GM18508 (cell line): ENCODE data around the gene TSPAN2.
"Not testable (repeated sequence)": the region's sequence is repeated elsewhere in the genome, so short reads cannot be mapped to it uniquely, and the experiment has no call there.

Experiments
- ATAC-seq: cut with Tn5 transposase; IDR thresholded peaks from one replicate; pipeline ENCODE4 v1.9.1; 2021; ENCODE audit warnings: moderate number of reproducible peaks; ENCODE audit not compliant: insufficient read depth, unreplicated experiment

The TSPAN2 gene

DNA sequence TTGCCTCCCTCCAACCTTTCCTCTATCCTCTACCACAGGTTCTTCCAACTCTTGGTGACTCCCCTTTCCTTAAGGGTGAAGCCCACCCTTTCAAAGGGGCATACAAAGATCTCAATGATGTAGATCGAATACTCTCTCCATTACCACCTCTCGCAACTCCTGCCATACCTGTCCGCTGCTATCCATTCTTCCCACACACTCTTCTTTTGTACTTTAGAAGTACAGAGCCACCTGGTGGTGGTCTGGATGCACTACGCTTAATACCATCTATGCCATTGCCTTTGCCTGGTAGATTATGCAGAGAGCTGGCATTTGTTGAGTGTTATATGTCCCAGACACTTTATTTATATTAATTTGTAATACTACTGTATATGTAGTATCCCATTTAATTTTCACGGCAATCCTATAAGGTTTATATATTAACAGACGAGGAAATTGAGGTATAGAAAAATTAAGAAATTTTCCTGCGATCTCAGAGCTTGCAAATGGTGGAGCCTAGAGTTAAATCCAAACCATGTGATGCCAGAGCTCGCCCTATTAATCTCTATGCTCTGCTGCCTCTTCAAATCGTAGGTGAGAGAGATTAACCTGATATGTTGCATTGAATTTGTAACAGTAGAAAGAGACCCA is 36.7 kb downstream of the TSPAN2 start:
- no peak for ATAC-seq

DNA sequence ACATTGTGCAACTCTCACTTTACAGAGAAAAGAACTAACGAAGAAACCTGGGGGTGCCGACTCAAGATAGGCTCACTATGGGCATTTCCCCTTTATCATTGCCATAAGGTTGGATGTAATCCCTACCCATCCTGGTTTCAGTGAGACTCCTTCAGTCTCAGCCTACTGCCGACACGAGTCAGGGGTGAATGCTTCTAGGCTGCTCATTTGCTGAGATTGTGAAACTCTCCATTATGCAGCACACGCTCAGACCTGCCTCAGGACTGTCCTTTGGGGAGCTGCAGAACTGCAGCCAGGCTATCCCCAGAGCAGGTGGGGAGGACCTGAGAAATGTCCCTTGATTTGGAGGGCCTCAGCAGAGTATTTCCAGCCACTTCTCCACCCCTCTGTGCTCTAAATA is 37.5 kb downstream of the TSPAN2 start:
- no peak for ATAC-seq

DNA sequence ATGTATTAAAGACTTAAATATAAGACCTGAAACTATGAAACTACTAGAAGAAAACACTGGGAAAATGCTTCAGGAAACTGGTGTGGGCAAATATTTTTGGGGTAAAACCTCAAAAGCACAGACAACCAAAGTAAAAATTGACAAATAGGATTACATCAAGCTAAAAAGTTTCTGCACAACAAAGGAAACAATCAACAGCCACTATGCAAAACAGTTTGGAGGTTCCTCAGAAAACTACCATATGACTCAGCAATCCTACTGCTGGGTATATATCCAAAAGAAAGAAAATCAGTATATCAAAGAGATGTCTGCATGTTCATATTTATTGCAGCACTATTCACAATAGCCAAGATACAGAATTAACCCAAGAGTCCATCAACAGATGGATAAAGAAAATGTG is 42.6 kb downstream of the TSPAN2 start:
- ATAC-seq = no peak

DNA sequence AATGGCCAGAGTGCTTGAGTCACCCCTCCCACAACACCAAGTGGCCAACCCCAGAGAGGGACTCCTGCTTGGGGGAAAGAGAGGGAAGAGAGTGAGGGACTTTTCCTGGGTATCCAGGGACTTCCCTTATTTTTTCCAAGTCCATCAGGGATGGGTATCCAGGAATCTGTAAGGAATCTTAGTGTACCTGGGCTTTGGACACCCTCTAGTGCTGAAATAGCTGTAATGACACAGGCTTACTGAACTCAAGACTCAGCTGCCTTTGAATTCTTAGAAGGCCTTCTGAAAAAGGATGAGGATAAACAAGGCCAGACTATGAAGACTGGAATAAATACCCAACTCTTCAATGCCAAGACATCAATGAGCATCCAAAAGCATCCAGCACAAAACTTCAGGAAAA is 47.6 kb downstream of the TSPAN2 start:
- no peak for ATAC-seq

DNA sequence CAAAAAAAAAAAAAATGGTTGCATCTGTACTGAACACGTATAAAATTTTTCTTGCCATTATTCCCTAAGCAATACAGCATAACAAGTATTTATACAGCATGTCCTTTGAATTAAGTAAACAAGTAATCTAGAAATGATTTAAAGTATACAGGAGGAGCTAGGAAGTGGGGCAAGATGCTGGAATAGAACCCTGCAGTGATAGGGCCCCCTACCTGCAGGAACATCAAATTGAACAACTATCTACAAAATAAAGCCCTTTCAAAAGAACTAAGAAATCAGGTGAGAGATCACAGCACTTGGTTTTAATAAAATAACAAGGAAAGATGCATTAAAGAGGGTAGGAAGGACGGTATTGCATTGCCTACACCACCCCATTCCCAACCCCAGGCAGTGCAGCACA is 48.8 kb downstream of the TSPAN2 start:
- ATAC-seq = no peak

DNA sequence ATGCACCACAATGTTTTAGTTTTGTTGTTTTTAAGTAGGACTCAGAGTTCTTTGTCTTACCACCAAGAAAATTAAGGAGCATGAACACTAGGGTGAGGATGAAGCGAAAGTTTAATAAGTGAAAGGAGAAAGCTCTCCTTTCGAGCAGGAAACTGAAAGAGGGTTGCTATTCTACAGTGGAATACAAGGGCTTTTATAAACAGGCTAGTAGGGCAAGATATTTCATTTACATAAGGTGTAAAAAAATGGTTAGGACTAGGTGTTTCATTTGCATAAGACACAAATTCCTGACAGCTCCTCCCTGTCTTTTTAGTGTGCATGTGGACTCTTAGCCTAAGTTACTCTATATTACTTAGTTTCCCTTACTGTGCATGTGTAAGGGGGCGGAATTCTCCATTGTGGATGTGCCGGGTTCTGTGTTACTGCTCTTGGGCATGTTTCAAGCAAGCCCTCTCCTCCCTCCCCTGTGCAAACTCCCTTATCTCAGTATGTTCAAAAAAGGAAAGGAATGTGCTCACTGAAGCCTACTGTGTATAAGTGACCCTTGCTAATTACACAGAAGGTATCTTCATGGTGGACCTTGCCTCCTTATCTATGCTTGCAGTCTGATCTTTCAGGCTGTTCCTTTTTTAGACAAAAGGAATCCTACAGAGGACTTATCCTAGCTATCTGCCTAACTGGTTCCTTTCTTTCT is 52.3 kb downstream of the TSPAN2 start:
- ATAC-seq = no peak

DNA sequence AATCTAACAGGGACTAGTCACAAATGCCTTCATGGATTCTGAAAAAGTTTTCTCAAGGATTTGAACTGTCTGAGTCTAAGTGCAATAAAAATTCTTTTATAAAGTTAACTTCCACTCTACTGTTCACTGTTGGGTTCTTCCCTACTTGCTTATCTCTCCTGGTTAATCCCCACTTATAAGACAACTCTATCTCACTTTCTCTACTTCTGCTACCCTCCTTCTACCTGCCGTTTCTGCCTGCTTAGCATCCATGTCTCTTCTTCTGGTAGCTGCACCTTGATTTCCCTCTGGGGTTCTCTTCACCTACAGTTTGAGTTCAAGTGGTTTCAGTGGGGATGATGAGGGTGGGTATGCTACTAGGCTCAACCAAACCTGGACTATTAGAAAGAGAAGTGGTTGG is 53.7 kb downstream of the TSPAN2 start:
- ATAC-seq = no peak

DNA sequence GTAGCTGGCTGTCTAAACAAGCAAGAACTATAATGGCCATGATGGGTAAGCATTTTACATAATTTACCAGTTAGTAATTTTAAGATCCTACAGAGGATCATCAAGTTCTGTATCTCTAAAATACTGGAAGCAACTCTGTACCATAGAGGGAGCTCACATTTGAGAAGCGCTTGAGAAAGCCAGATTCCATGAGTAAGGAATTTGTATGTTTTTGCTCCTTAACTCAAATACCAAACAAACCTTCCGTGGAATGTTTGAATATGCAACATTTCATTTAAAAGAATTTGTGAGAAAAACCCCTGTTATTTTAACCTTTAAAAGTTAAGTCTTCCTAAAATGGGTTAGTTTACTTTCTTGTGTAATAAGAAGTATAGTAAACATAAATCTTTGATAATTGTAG is 57.7 kb downstream of the TSPAN2 start:
- ATAC-seq = no peak

DNA sequence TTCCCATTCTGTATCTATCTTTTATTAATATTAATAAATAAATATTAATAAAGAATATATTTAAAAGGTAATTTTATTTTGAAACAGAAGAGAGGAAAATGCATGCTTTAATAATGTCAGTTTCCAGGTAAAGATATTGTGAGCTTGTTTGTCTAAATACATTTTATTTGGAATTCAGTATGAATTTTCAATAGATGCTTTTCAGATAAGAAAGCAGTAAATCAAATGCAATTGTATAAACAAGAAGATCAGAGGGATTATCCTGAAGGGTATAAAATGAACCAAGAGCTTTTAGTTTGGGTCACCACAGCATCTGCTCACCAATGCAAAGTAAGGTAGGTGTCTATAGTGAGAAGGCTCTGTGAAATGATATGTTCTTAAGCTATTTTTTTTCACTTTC is 59.8 kb downstream of the TSPAN2 start, which contains the start of gene TSHB:
TSHB (plus strand) TSS at position 301 of the 400 bp plus-strand sequence. CDS start 3,537 bp downstream, outside the sequence.
- ATAC-seq = no peak

DNA sequence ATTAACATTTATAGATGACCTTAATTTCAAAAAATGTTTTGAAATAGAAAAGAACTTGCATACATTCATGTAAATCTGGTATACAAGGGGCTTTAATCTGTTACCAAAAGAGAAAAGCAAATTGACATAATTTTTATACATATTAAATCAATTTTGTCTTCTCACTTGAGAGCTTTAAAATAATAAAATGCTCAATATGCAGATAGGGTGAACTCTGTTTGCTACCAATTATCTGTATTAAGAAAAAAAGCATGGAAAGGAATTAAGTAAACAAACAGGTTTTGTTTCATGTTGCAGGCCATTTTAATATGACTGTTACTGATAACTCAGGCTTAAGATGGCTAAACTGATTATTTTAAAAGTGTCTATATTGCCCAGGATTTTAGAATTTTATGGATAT is 65.7 kb downstream of the TSPAN2 start:
- no peak for ATAC-seq

DNA sequence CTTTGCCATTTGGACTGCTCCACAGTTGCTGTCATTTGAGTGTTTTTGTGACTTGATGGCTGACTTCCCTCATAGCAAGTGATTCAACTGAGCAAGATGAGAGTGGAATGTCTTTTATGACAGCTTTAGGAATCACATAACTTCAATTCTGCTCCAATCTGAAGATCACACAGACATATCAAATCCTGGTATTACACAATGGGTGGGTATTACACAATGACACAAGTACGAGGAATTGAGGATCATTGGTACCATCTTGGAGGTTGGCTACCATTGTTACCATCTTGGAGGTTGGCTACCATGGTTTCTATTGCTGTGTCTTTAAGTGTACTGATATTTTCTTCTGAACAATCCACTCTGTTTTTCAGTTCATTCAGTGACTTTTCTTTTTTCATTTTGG is 68.2 kb downstream of the TSPAN2 start:
- no peak for ATAC-seq

DNA sequence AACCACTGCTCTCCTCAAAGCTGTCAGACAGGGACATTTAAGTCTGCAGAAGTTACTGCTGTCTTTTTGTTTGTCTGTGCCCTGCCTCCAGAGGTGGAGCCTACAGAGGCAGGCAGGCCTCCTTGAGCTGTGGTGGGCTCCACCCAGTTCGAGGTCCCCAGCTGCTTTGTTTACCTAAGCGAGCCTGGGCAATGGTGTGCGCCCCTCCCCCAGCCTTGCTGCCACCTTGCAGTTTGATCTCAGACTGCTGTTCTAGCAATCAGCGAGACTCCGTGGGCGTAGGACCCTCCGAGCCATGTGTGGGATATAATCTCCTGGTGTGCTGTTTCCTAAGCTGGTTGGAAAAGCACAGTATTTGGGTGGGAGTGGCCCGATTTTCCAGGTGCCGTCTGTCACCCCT is 69.8 kb downstream of the TSPAN2 start:
- not testable (repeated sequence) for ATAC-seq

DNA sequence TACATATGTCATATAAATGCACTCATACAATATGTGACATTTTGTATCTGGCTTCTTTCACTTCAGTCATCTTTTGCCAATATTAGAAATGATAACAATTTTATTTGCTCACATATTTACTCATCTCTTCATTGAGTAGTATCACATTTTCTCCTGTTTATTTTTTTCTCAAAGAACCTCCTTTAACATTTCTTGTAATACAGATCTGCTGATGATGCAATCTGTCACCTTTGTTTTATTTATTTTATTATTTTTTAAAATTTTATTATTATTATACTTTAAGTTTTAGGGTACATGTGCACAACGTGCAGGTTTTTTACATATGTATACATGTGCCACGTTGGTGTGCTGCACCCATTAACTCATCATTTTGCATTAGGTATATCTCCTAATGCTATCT is 75.5 kb downstream of the TSPAN2 start:
- ATAC-seq = no peak

DNA sequence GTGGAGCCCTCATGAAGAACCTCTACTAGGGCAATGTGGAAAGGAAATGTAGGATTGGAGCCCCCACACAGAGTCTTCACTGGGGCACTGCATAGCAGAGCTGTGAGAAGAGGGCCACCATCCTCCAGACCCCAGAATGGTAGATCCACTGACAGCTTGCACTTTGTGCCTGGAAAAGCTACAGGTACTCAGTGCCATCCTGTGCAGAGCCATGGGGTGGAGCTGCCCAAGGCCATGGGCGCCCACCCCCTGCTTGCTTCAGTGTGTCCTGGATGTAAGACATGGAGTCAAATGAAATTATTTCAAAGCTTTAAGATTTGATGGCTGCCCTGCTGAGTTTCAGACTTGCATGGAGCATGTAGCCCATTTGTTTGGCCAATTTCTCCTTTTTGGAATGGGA is 76.9 kb downstream of the TSPAN2 start:
- no peak for ATAC-seq

DNA sequence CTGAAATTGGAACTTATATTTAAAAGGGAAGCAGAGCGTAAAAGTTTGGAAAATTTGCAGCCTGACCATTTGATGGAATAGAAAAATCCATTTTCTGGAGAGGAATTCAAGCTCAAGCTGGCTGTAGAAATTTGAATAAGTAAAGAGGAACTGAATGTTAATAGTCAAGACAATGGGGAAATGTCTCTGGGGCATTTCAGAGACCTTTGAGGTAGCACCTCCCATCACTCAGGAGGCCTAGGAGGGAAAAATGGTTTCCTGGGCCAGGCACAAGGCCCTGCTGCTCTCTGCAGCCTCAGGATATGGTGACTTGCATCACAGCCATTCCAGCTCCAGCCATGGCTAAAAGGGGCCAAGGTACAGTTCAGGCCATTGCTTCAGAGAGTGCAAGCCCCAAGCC is 77.3 kb downstream of the TSPAN2 start:
- ATAC-seq = no peak

DNA sequence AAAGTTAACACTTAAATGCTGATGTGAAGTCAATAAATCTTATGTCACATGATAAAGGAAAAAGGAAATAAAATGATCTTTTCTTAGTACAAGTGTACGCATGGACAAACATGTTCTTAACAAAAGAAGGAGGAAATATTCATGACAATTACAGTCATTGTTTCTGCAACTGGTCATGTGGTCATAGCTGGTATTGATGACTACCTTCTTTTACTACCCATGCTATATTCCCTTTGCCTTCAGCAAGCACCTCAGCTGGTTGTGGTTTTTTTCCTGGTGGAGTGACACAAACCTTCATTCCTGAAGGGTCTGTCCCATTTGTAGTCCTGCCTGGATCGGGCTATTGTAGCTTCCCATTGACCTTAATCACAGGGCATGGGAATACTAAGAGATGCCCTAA is 83.1 kb downstream of the TSPAN2 start:
- ATAC-seq = no peak
